CD14-positive monocyte (primary cell): ENCODE results near the gene SH2B3. TPM values are rescaled to one million over a fixed set of nuclear protein-coding genes. Genes with fewer than 3 reads are reported as not detected.

Source experiments
- DNase-seq, 3 donors: peaks; one replicate each; pipeline ENCODE4 v3.0.0-alpha.2; 2011 to 2022
- H2AFZ ChIP-seq: 2 replicates; pipeline ENCODE4 v1.6.0; 2012; ENCODE audit warnings: mild to moderate bottlenecking, low read depth, low read length, inconsistent platforms; ENCODE audit not compliant: insufficient read depth, poor library complexity, severe bottlenecking
- H3K27ac ChIP-seq, 2 donors: 1 replicate in 1 of 2; 2 replicates in 1 of 2; pipeline ENCODE4 v1.5.1; 2012 to 2013; ENCODE audit warnings: low read length in 2 of 2, control low read depth in 1 of 2, inconsistent platforms in 1 of 2, low read depth in 1 of 2, mild to moderate bottlenecking in 1 of 2
- H3K27me3 ChIP-seq, 2 donors: one replicate each; pipeline versions ENCODE4 v1.6.0 to v1.6.1; 2011 to 2013; ENCODE audit warnings: low read length in 2 of 2; ENCODE audit not compliant: control insufficient read depth in 2 of 2, insufficient read depth in 2 of 2
- H3K36me3 ChIP-seq, 2 donors: replicated peaks in 1 of 2; 1 replicate in 1 of 2; 2 replicates in 1 of 2; pipeline versions ENCODE4 v1.5.1 to v1.6.1; 2012 to 2013; ENCODE audit warnings: low read length in 2 of 2, control low read depth in 1 of 2, inconsistent platforms in 1 of 2, mild to moderate bottlenecking in 1 of 2; ENCODE audit not compliant: insufficient read depth in 2 of 2, control insufficient read depth in 1 of 2
- H3K4me1 ChIP-seq, 2 donors: 1 replicate in 1 of 2; 2 replicates in 1 of 2; pipeline versions ENCODE4 v1.5.1 to v1.6.1; 2012 to 2013; ENCODE audit warnings: low read length in 2 of 2, control low read depth in 1 of 2, inconsistent platforms in 1 of 2, mild to moderate bottlenecking in 1 of 2, moderate library complexity in 1 of 2; ENCODE audit not compliant: insufficient read depth in 2 of 2, control insufficient read depth in 1 of 2
- H3K4me2 ChIP-seq: replicated peaks from 2 replicates; pipeline ENCODE3; 2012; ENCODE audit warnings: low read length, moderate library complexity, mild to moderate bottlenecking; ENCODE audit not compliant: poor library complexity, severe bottlenecking; ENCODE audit errors: extremely low read depth
- H3K4me3 ChIP-seq, 3 experiments: fragments of 200-600 bp in 1 of 3; sonication (generic) in 1 of 3; replicated peaks in 1 of 3; 1 replicate in 2 of 3; 2 replicates in 1 of 3; pipeline ENCODE4 v1.5.1; 2011 to 2013; ENCODE audit warnings: low read length in 3 of 3, mild to moderate bottlenecking in 3 of 3, control low read depth in 2 of 3, low read depth in 2 of 3, inconsistent platforms in 1 of 3, moderate library complexity in 1 of 3
- H3K79me2 ChIP-seq: 2 replicates; pipeline ENCODE4 v1.6.0; 2012; ENCODE audit warnings: mild to moderate bottlenecking, control low read depth, inconsistent platforms, low read length, moderate library complexity; ENCODE audit not compliant: insufficient read depth
- H3K9ac ChIP-seq: 2 replicates; pipeline ENCODE4 v1.6.0; 2017; ENCODE audit warnings: low read length, mild to moderate bottlenecking; ENCODE audit not compliant: insufficient read depth, poor library complexity, severe bottlenecking
- H3K9me3 ChIP-seq, 2 donors: replicated peaks in 1 of 2; 1 replicate in 1 of 2; 2 replicates in 1 of 2; pipeline versions ENCODE4 v1.5.1 to v1.6.1; 2012 to 2013; ENCODE audit warnings: low read length in 2 of 2, control low read depth in 1 of 2; ENCODE audit not compliant: control insufficient read depth in 1 of 2, insufficient read depth in 1 of 2
- H4K20me1 ChIP-seq: 2 replicates; pipeline ENCODE4 v1.6.0; 2012; ENCODE audit warnings: mild to moderate bottlenecking, low read length, control low read depth, moderate library complexity; ENCODE audit not compliant: insufficient read depth
- H3K27ac Mint-ChIP-seq, 7 donors: one replicate each; pipeline ENCODE4 v1.8.0; 2020; ENCODE audit warnings: mild to moderate bottlenecking in 7 of 7, mixed read lengths in 7 of 7, moderate library complexity in 6 of 7, inconsistent platforms in 2 of 7
- H3K27me3 Mint-ChIP-seq, 3 donors: one replicate each; pipeline ENCODE4 v1.8.0; 2021 to 2022; ENCODE audit warnings: low read depth in 3 of 3, mild to moderate bottlenecking in 3 of 3, mixed read lengths in 3 of 3, moderate library complexity in 3 of 3, inconsistent platforms in 1 of 3
- H3K36me3 Mint-ChIP-seq, 2 donors: one replicate each; pipeline ENCODE4 v1.8.0; 2020; ENCODE audit warnings: mixed read lengths in 2 of 2, inconsistent platforms in 1 of 2, mild to moderate bottlenecking in 1 of 2
- H3K4me1 Mint-ChIP-seq: one replicate; pipeline ENCODE4 v1.8.0; 2020; ENCODE audit warnings: mild to moderate bottlenecking, mixed read lengths
- H3K4me3 Mint-ChIP-seq, 2 donors: one replicate each; pipeline ENCODE4 v1.8.0; 2020; ENCODE audit warnings: mild to moderate bottlenecking in 2 of 2, mixed read lengths in 2 of 2, moderate library complexity in 1 of 2
- H3K9me3 Mint-ChIP-seq, 7 donors: one replicate each; pipeline ENCODE4 v1.8.0; 2020 to 2022; ENCODE audit warnings: mixed read lengths in 7 of 7, mild to moderate bottlenecking in 6 of 7, moderate library complexity in 6 of 7, inconsistent platforms in 2 of 7
- WGBS: methylation state at CpG from one replicate; pipeline ENCODE4 v1.1.5; 2013; ENCODE audit warnings: missing lambda C conversion rate; ENCODE audit not compliant: insufficient coverage; 5-methylcytosine and 5-hydroxymethylcytosine counted together
- intact Hi-C, 2 donors: fragments of 100-400 bp; cut with micrococcal nuclease; formaldehyde crosslinking; loops; one replicate each; pipeline versions ENCODE4 v1.15.0 to v1.15.1; 2023
- polyA plus RNA-seq, 3 donors: library from polyadenylated mRNA; depleted of rRNA in 1 of 3; unstranded in 2 of 3; stranded (reverse) in 1 of 3; fragments of 300-500 nt in 2 of 3; fragments of >200 nt in 1 of 3; fragmentation: Illumina TruSeq in 2 of 3; gene quantifications; 1 replicate in 2 of 3; 2 replicates in 1 of 3; pipeline ENCODE4 v1.2.3, GENCODE V29; 2012 to 2021
- TF ChIP-seq, protein P1 (sequence below): fragments of 200-600 bp; IDR thresholded peaks from one replicate; pipeline ENCODE4 v1.8.0; 2022; ENCODE audit warnings: antibody characterized with exemption, mild to moderate bottlenecking

SH2B3 gene
- polyA plus RNA-seq, 3 donors, result 15.2 to 136 (median 33.5) TPM

DNA sequence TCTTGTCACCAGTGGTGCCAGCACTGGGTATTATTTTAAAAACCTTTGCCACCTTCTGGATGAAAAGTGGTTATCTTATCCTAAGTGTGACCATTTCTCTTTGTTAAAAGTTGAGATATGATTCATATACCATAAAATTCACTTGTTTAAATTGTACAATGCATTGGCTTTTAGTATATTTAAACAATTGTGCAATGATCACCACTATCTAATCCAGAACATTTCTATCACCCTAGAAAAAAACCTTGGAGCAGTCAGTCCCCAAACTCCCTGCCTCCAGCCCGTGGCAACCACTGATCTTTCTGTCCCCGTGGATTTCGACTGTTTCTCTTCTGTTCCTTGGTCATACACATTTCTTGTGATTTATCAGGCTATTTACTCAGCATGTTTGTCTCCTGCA lies 28.3 kb downstream of the SH2B3 start:
- Histone ChIP-seq H3K4me2 (peak overlapping the region; percentile 73), H3K27me3 (no peaks in the 10 kb centered on the region), H4K20me1 (peaks cover 100% of the 10 kb centered on the region), H3K4me3 (peak overlapping the region in 1 of 3 experiments; percentile 62), H3K4me1 (peaks cover 100% of the 10 kb centered on the region in 2 donors), H3K9me3 (no peaks in the 10 kb centered on the region), H3K79me2 (peaks cover 100% of the 10 kb centered on the region), H3K36me3 (no peaks in the 10 kb centered on the region), H3K27ac (peak overlapping the region in 1 of 2 donors; percentile 90), H2AFZ (no peak overlapping the region), H3K9ac (no peak overlapping the region)
- DNase-seq, result no peak
- H3K4me3 Mint-ChIP-seq, result peak overlapping the region; percentile 66 to 76
- H3K9me3 Mint-ChIP-seq, result no peaks in the 10 kb centered on the region
- TF ChIP-seq, protein P1, sequence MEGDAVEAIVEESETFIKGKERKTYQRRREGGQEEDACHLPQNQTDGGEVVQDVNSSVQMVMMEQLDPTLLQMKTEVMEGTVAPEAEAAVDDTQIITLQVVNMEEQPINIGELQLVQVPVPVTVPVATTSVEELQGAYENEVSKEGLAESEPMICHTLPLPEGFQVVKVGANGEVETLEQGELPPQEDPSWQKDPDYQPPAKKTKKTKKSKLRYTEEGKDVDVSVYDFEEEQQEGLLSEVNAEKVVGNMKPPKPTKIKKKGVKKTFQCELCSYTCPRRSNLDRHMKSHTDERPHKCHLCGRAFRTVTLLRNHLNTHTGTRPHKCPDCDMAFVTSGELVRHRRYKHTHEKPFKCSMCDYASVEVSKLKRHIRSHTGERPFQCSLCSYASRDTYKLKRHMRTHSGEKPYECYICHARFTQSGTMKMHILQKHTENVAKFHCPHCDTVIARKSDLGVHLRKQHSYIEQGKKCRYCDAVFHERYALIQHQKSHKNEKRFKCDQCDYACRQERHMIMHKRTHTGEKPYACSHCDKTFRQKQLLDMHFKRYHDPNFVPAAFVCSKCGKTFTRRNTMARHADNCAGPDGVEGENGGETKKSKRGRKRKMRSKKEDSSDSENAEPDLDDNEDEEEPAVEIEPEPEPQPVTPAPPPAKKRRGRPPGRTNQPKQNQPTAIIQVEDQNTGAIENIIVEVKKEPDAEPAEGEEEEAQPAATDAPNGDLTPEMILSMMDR, result no peak
- WGBS, result 55% methylated on average over 3 of the region's 3 CpGs
- intact Hi-C loops, result no loop called here
- peaks cover 0 to 5% (median 2%) of the 10 kb centered on the region in 3 donors for H3K27me3 Mint-ChIP-seq
- H3K27ac Mint-ChIP-seq, result peak overlapping the region in 6 of 7 donors; percentile 88 to 95 (median 92)
- peaks cover 47 to 55% of the 10 kb centered on the region in 2 donors for H3K36me3 Mint-ChIP-seq
- peaks cover 99% of the 10 kb centered on the region for H3K4me1 Mint-ChIP-seq

DNA sequence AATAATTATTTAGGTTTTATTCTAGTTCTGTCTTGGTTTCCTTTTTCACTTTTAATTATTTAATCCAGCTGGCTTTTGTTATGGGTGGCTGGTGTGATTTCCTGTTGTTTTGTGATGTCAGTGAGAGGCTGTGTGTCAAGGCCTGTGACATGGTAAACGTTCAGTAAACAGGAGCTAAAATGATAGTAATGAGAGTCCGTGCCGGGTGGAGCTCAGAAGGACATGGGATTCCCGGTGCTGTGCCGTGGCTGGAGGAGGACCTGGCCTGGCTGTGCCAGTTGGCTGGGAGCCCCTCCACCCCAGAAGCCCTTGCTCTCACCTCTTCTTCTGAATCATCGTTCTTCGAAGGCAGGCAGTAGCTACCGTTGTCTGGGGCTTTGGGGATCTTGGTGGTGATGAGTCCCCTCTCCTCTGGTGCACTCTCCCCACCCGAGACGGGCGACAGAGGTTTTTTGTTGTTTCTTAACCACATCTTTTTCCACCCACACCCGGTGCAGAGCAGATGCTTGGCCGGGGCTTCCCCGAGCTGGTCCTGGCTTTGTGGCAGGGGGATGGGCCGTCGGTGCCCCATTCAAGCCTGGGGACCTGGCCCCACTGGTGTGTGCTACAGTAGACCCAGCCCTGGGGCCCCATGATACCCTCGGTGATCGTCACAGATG lies 29.1 kb downstream of the SH2B3 start:
- TF ChIP-seq, protein P1, result no peak
- peak overlapping the region; percentile 88 to 95 (median 92) for H3K27ac Mint-ChIP-seq
- Histone ChIP-seq H3K4me3 (peak overlapping the region in 1 of 3 experiments; percentile 62), H3K9me3 (no peaks in the 10 kb centered on the region), H3K9ac (peak overlapping the region; percentile 28), H3K79me2 (peaks cover 100% of the 10 kb centered on the region), H3K4me1 (peaks cover 100% of the 10 kb centered on the region in 2 donors), H3K27me3 (no peaks in the 10 kb centered on the region), H3K4me2 (peak overlapping the region; percentile 73), H3K36me3 (peaks cover 0 to 1% of the 10 kb centered on the region in 2 donors), H3K27ac (peak overlapping the region; percentile 87 to 90), H4K20me1 (peaks cover 100% of the 10 kb centered on the region), H2AFZ (no peak overlapping the region)
- peaks cover 99% of the 10 kb centered on the region for H3K4me1 Mint-ChIP-seq
- peak; percentile 38 to 72 (median 48) for DNase-seq
- intact Hi-C loops, result no loop called here
- peaks cover 0 to 5% (median 2%) of the 10 kb centered on the region in 3 donors for H3K27me3 Mint-ChIP-seq
- peaks cover 45 to 60% of the 10 kb centered on the region in 2 donors for H3K36me3 Mint-ChIP-seq
- 3% methylated on average over 11 of the region's 18 CpGs for WGBS
- no peaks in the 10 kb centered on the region for H3K9me3 Mint-ChIP-seq
- H3K4me3 Mint-ChIP-seq, result peak overlapping the region; percentile 66 to 76
